HG03469 (cell line): Measurements from ENCODE around the gene ACOX2.

ENCODE experiments used
- ATAC-seq: cut with Tn5 transposase; IDR thresholded peaks from one replicate; pipeline ENCODE4 v1.9.1; 2021; ENCODE audit warnings: mild to moderate bottlenecking, moderate library complexity, moderate number of reproducible peaks; ENCODE audit not compliant: unreplicated experiment

The ACOX2 gene

GRCh38 chr3:58474967-58475578, 61.9 kb downstream of the ACOX2 start:
- no peak for ATAC-seq

- ATAC-seq, result no peak
Observed at GRCh38 chr3:58474348-58474911, 62.6 kb downstream of the ACOX2 start.

- ATAC-seq, result no peak
Observed at GRCh38 chr3:58473275-58473674, 63.7 kb downstream of the ACOX2 start.

GRCh38 chr3:58471025-58471887, 65.7 kb downstream of the ACOX2 start:
- ATAC-seq, result no peak

- no peak for ATAC-seq
Observed at GRCh38 chr3:58470363-58471024, 66.5 kb downstream of the ACOX2 start.

GRCh38 chr3:58469096-58469495, 67.9 kb downstream of the ACOX2 start:
- ATAC-seq, result no peak

GRCh38 chr3:58466899-58467563, 70.0 kb downstream of the ACOX2 start:
- ATAC-seq, result no peak

GRCh38 chr3:58464866-58465265, 72.1 kb downstream of the ACOX2 start:
- no peak for ATAC-seq

GRCh38 chr3:58463942-58464271, 73.1 kb downstream of the ACOX2 start:
- ATAC-seq, result no peak

- peak; percentile 79 for ATAC-seq
Observed at GRCh38 chr3:58463181-58463941, 73.6 kb downstream of the ACOX2 start.

GRCh38 chr3:58462829-58463180, 74.2 kb downstream of the ACOX2 start:
- no peak for ATAC-seq

GRCh38 chr3:58459160-58459559, 77.8 kb downstream of the ACOX2 start:
- ATAC-seq, result no peak
